NCI-H1105 treated with DMSO at 0.1 percent for 48 hours (cell line): ENCODE data around the gene KRT34.
"Not testable (repeated sequence)": the region's sequence is repeated elsewhere in the genome, so short reads cannot be mapped to it uniquely, and the experiment has no call there.

Experiments used
- DNase-seq: peaks from one replicate; lab custom pipeline; 2025; lab: John Stamatoyannopoulos, UW

Gene KRT34

DNA sequence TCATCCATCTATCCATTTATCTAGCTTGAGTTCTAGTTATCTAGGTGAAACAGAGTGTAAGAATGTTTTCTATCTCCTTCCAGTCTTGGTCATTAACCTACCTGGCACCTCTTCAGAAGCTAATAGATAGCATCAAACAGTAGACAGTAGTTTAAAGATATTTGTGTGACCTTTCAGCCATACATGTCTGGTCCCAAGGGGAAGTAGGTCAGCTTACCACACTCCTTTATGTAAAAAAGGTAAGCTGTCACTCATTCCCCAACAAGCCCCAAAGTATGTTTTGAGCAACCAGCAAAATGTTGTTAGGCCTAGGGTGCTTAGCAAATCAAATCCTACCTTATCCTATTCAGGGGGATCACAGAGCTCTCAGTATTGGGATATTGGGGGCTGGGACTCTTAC is 16.0 kb downstream of the KRT34 start:
- no peak for DNase-seq

GRCh38 chr17:41363881-41364280 is 18.2 kb downstream of the KRT34 start:
- DNase-seq: no peak

DNA sequence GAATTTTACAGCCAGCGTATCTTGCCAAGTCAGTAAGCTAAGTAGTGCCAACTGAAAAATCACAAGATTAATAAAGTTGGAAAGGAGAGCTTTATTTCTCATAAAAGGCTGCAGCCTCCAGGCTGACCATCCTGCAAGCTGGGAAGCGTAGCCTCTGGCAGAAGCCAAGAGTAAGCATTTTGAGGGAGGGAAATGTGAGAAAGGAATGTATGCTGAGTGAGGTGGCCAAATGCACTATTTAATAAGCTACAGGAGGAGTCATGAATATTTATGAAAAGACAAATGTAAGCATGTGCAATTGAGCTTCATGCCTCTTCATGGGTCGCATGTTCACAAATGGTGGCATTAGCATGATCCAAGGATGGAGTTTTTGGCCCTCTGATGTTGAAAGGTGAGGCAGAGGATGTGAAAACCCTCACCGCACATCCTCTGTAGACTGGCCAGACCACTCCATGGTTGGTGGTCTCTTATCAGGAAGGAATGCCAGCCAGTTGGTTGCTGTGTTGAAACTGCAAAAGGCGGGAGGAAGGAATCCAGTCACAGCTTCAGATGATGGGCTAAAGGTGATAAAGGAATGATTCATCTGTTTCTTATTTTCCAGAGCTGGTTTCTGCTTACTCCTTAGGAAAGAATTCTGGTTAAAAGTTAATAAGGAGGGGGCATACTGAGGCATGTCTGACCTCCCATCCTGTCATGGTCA is 21.7 kb downstream of the KRT34 start:
- DNase-seq: no peak

DNA sequence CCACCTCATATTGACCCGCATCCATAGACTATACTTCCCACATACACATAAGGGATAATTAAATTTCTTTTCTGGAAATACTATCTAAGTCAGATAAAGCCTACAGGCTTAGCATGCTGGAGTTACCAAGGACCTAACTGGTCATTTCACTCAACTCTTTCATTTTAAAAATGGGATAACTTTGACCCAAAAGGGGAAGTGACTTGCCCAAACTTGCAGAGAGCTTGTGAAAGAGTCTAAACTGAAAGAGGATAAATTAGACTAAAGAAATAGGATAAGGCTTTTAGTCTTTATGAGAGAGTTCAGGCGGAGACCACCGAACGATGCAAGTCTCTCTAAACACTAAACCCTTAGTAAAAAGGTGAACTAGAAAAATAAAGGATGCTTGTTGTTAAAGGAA is 27.6 kb downstream of the KRT34 start:
- DNase-seq: no peak

GRCh38 chr17:41352597-41353366 is 29.3 kb downstream of the KRT34 start:
- DNase-seq: peak; percentile 62

- DNase-seq: no peak
Measured at GRCh38 chr17:41351177-41351576, 30.9 kb downstream of the KRT34 start.

- not testable (repeated sequence) for DNase-seq
Measured at GRCh38 chr17:41350381-41350878, 31.7 kb downstream of the KRT34 start, which contains the start of gene KRT33A. Gene KRT33A, minus strand, starts transcription at chr17:41350828. Its CDS starts 61 bp downstream, at chr17:41350767.

DNA sequence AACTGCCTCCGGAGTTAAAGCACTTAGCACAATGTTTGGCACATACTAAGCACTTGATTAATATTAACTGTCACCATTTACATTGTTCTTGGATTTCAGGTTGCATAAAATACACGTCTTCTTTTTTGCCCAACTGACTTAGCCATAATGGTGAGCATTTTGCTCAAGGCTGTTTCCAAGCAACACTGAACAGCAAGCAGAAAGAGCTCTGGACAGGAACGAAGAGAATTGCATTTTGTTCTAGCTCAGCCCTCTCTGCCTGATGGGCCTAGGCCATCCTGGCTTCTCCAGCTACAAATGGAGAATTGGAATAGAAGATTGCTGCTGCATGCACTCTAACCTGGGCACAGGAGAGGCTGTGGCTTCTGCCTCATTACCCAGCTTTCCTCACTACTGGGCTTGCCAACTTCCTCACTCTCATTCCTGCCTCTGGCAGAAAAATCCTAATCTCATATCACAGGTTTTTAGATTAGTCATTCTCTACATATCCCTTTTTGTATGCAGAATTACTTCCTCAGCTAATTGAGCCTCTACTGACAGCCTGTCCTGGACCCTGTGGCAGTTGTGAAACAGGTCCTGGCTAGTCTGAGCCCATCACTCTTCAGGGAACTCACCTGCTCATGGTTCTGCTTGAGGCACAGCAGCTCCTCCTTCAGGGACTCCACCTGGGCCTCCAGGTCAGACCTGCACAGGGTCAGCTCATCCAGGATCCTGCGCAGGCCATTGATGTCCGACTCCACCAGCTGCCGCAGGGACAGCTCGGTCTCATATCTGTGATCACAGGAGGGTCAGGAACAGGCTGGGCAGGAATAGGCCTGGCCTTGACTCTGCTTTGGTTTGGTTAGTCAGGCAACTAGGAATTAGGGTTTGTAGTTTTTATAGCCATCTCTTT is 34.0 kb downstream of the KRT34 start:
- DNase-seq: no peak

DNA sequence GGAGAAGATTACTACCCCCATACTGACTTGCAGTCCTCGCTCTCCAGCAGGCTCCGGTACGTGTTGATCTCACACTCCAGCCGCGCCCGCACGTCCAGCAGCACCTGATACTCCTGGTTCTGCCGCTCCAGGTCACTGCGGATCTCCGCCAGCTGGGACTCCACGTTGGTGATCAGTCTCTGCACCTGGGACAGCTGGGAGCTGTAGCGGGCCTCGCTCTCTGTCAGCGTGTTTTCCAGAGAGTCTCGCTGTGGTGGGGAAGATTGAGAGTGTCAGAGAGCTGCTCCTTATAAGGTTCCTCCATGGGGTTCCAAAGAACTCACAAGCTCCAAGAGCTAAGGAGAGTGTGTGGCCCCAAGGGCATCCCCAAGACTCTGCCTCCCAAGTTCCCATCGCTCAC is 35.7 kb downstream of the KRT34 start:
- DNase-seq: not testable (repeated sequence)

- DNase-seq: no peak
Measured at GRCh38 chr17:41345992-41346391, 36.1 kb downstream of the KRT34 start.

GRCh38 chr17:41343029-41343428 is 39.1 kb downstream of the KRT34 start:
- DNase-seq: no peak

GRCh38 chr17:41340934-41341861 is 40.9 kb downstream of the KRT34 start:
- DNase-seq: no peak

- no peak for DNase-seq
Measured at GRCh38 chr17:41340494-41340893, 41.6 kb downstream of the KRT34 start.

GRCh38 chr17:41339571-41340172 is 42.4 kb downstream of the KRT34 start:
- DNase-seq: no peak

GRCh38 chr17:41338961-41339485 is 43.1 kb downstream of the KRT34 start:
- peak; percentile 12 for DNase-seq

DNA sequence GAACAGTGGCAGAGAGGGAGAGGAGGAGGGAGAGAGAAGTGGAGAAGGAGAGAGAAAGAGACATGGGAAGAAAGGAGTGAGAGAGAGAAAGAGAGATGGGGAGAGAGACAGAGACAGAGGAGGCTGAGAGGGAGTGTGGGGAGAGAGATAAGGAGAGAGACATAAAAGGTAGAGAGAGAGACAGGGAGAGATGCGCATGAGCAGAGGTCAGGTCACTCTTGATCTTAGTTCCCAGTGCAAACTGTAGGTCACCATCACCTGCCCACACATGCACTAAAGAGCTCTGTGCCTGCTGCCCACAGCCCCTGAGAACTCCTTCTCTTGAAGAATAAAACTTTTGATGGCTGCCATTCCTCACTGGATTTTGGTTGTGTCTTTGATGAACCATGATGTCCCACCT is 46.4 kb downstream of the KRT34 start:
- DNase-seq: no peak

GRCh38 chr17:41334385-41335305 is 47.5 kb downstream of the KRT34 start:
- DNase-seq: no peak

DNA sequence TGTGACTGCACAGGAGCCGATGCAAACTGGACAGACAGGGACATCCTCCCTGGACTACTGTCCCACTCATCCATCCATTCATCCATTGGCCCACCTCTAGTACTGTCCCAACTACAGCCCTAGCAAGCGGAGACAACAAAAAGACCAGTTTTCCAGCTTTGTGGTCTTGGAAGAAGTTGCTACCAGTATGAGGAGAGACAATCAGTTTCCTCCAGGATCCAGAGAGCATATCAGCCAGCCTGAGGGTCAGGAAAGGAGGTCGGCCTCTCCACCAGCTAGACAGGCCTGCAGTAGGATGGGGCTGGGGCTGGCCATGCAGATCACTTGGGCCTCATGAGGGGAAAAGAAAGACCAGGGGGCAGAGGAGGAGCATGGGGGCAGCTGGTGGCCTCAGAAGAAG is 48.3 kb downstream of the KRT34 start:
- no peak for DNase-seq

DNA sequence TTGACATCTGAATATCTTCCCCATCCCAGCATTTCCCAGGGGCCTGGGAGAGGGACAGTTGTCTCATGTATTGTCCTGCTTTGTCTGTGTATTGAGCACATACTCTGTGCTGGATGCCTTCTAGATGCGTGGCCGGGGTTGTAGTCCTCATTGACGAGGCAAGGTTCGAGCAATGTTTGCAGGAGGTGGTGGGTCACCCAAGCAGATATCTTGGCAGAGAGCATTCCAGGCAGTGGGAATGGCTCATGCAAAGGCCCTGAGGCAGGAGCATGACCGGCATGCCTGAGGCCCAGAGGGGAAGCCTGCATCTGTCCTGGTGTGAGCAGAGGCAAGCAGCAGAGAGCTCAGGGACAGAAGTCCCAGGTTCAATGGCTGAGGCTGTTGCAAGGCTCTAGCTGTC is 49.0 kb downstream of the KRT34 start:
- no peak for DNase-seq
